Naive B cell (primary cell): Measurements from ENCODE around the gene ZFR. TPM values are rescaled to one million over a fixed set of nuclear protein-coding genes. Genes with fewer than 3 reads are reported as not detected.
A peak's percentile ranks its signal among the peaks of the same experiment; 100 is the strongest.

ENCODE experiments used
- ATAC-seq, 2 donors: fragments of 150-1000 bp; cut with Tn5 transposase; 2 replicates each; pipeline ENCODE4 v1.10.0; 2021; ENCODE audit warnings: low read depth in 2 of 2, mild to moderate bottlenecking in 2 of 2, moderate library complexity in 2 of 2
- DNase-seq: peaks from one replicate; pipeline ENCODE4 v3.0.0; 2022
- H3K27ac Mint-ChIP-seq, 6 donors: one replicate each; pipeline ENCODE4 v1.8.0; 2020 to 2022; ENCODE audit warnings: mild to moderate bottlenecking in 6 of 6, mixed read lengths in 6 of 6, moderate library complexity in 5 of 6, inconsistent platforms in 2 of 6
- H3K27me3 Mint-ChIP-seq, 3 donors: one replicate each; pipeline ENCODE4 v1.8.0; 2021 to 2022; ENCODE audit warnings: mixed read lengths in 3 of 3, mild to moderate bottlenecking in 1 of 3
- H3K36me3 Mint-ChIP-seq, 2 donors: one replicate each; pipeline ENCODE4 v1.8.0; 2020 to 2022; ENCODE audit warnings: mixed read lengths in 2 of 2, inconsistent platforms in 1 of 2, mild to moderate bottlenecking in 1 of 2
- H3K4me1 Mint-ChIP-seq, 3 donors: one replicate each; pipeline ENCODE4 v1.8.0; 2020 to 2022; ENCODE audit warnings: mixed read lengths in 3 of 3, inconsistent platforms in 1 of 3, mild to moderate bottlenecking in 1 of 3, moderate library complexity in 1 of 3
- H3K4me3 Mint-ChIP-seq, 8 donors: one replicate each; pipeline ENCODE4 v1.8.0; 2020 to 2022; ENCODE audit warnings: mild to moderate bottlenecking in 8 of 8, mixed read lengths in 8 of 8, moderate library complexity in 8 of 8, inconsistent platforms in 2 of 8
- H3K9me3 Mint-ChIP-seq, 7 donors: one replicate each; pipeline ENCODE4 v1.8.0; 2020 to 2022; ENCODE audit warnings: mixed read lengths in 7 of 7, mild to moderate bottlenecking in 5 of 7, inconsistent platforms in 2 of 7, moderate library complexity in 1 of 7
- polyA plus RNA-seq, 6 donors: library from polyadenylated mRNA; unstranded; fragments of 300-500 nt; fragmentation: Illumina TruSeq; gene quantifications; one replicate each; pipeline ENCODE4 v1.2.3, GENCODE V29; 2021; ENCODE audit warnings: low read depth in 6 of 6

Gene ZFR
- 100 to 1,000 TPM in 4 of 6 donors, 10 to 100 TPM in 2; 95.4 to 125 (median 107) TPM for polyA plus RNA-seq

DNA sequence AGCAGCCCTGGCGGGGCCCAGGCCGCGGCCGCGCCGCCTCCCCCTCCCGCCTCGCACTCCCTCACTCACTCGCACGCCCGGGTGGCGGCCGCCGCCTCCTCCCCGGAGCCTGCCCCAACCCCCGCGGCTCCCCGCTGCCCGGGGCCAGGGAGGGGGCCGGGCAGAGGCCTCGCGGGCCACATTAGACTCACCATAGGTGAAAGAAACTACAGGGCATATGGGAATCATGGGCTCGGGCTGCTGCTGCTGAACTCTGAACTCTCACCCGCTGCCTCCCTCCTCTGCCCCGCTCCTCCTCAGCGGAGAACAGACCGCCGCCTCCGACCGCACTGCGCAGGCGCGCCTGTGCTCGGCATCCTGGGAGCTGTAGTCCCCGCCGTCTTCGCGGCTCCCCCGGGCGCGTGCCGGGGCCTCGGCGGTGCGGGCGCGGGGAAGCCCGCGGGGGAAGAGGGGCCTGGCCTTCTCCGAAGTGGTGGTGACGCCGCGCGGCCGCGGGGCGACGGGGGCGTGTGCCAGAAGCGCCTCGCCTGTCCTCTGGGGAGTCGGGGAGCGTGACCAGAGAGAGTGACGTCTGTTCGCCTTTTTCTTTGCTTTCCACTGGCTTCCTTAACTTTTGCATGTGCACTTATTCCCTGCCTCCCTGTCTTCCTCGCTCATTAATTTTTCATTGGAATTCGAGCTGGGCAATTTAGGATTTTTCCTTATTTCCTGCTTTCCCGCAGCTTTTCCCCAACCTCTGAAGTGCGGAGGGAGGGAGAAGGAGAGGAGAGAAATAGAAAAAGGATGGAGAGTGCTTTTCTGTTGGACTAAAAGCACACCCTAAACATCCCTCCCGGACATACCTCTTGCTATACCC lies at the start of gene ZFR:
TSS of gene ZFR (minus strand) at position 310 of the 856 bp plus-strand sequence. CDS start at position 228, 82 bp downstream.
- Mint-ChIP-seq H3K4me1 (peaks cover 39 to 63% (median 52%) of the 10 kb centered on the region in 3 donors), H3K9me3 (peaks cover 0 to 4% (median 0%) of the 10 kb centered on the region in 7 donors), H3K27me3 (no peaks in the 10 kb centered on the region), H3K4me3 (peak within 1 kb of the TSS; percentile 86 to 96 (median 93)), H3K36me3 (no peaks in the 10 kb centered on the region), H3K27ac (peak within 1 kb of the TSS; percentile 91 to 96 (median 94))
- DNase-seq (peak; percentile 90), ATAC-seq (peak; percentile 78 to 80)

DNA sequence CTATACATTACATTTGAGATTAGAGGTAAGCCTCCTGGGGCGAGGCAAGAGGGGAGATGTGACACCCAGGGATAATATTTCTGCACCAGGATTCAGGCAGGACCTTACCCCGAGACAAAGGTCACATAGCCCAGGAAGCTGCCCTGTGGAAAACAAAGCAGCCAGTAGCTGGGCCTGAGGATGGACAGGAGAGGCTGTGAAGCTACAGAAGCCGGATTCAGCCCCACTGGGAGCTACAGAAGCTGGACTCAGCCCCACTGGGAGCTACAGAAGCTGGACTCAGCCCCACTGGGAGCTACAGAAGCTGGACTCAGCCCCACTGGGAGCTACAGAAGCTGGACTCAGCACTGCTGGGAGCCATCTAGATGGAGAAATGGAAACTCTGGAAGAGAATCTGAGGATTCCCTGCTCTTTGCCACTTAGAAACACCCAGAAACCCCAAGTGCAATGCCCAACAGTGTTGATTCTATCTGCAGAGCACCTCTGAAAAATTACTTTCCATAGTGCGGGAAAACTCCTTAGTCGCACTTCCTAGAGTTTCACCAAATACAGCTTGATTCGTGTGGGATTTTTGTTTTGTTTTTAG lies 46.5 kb upstream of the ZFR start:
- no peaks in the 10 kb centered on the region for H3K9me3 Mint-ChIP-seq
- H3K27ac Mint-ChIP-seq, result no peak overlapping the region
- H3K4me1 Mint-ChIP-seq, result peaks cover 0 to 8% (median 5%) of the 10 kb centered on the region in 3 donors
- H3K27me3 Mint-ChIP-seq, result peaks cover 0 to 13% (median 5%) of the 10 kb centered on the region in 3 donors
- no peaks in the 10 kb centered on the region for H3K36me3 Mint-ChIP-seq
- no peak for ATAC-seq
- no peak overlapping the region for H3K4me3 Mint-ChIP-seq
- DNase-seq, result no peak

DNA sequence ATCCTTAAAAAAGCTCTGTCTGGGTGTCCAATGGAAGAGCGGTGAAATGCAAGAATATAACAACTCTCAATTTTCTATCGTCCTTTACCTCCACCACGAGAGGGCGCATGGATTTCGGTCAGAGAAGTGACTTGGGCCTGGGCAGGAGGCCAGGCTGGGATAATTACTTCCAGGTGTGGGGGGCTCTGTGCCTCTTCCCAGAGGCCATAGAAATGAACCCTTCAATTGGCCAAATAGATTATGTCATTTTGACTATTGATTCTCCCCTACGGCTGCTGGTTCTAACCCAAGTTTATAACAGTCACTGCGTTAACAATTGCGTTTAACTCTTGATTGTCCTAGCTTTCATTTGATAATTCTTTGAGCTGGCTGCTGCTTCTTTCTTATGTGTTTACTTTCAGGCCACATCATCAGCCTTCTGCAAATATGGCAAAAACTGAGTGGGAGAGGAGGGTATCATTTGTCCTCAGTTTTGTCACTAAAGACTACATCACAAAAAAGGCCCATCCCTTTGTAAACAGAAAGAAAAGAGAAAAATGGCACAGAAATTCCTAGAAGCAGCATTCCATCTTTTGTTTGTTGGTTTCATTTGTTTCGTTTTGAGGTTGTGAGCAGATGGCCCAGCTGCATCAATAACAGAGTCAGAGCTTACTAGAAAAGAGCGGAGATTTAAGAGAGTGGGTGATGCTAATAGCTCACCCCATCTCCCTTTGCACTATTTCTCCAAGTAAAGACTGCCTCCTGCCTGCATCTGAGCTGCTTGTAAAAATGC lies 45.4 kb upstream of the ZFR start:
- Mint-ChIP-seq H3K36me3 (no peaks in the 10 kb centered on the region), H3K27ac (no peak overlapping the region), H3K4me3 (no peak overlapping the region), H3K27me3 (peaks cover 0 to 13% (median 5%) of the 10 kb centered on the region in 3 donors), H3K4me1 (peaks cover 0 to 8% (median 5%) of the 10 kb centered on the region in 3 donors), H3K9me3 (no peaks in the 10 kb centered on the region)
- peak; percentile 50 to 79 for ATAC-seq
- peak; percentile 60 for DNase-seq

DNA sequence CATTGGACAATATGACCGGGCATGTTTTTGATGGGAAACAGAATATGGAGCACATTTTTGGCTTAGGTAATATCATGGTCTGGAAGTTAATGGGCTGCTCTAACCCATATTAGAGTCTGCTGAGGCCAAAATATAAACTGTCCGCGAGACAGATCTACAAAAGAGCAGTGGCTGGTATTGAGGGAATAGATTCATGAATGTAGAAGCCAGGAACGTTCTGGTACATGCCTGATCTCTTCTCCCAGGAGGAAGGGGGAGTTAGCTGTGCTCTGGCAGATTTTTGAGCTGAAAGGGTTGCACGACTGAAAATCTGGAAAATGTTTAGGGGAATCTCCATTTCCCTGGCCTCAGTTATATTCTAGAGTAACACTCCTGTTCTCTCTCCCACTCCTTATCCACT lies 42.9 kb upstream of the ZFR start:
- Mint-ChIP-seq H3K9me3 (no peaks in the 10 kb centered on the region), H3K27ac (no peak overlapping the region)
- no peak for ATAC-seq

DNA sequence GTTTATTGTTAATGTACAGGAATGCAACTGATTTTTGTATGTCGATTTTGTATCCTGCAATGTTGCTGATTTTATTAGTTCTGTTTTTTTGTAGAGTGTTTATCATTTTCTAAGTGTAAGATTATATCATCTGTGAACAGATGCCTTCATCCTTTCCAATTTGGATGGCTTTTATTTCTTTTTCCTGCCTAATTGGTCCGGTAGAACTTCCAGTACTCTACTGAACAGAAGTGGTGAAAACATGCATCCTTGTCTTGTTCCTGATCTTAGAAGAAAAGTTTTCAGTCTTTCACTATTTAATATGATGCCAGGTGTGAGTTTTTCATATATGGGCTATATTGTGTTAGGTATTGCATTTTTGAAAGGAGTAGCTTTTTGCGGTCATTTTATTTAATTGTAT lies 42.5 kb upstream of the ZFR start:
- DNase-seq (no peak), ATAC-seq (no peak)
- Mint-ChIP-seq H3K9me3 (no peaks in the 10 kb centered on the region), H3K4me3 (no peak overlapping the region), H3K27ac (no peak overlapping the region), H3K27me3 (peaks cover 0 to 5% (median 4%) of the 10 kb centered on the region in 3 donors), H3K36me3 (no peaks in the 10 kb centered on the region), H3K4me1 (peaks cover 0 to 8% (median 5%) of the 10 kb centered on the region in 3 donors)

More for the DNA sequence above, 42.9 kb upstream of the ZFR start:
- DNase-seq, result no peak
- H3K4me3 Mint-ChIP-seq, result no peak overlapping the region
- H3K4me1 Mint-ChIP-seq, result peaks cover 0 to 8% (median 5%) of the 10 kb centered on the region in 3 donors
- peaks cover 0 to 5% (median 5%) of the 10 kb centered on the region in 3 donors for H3K27me3 Mint-ChIP-seq
- H3K36me3 Mint-ChIP-seq, result no peaks in the 10 kb centered on the region

DNA sequence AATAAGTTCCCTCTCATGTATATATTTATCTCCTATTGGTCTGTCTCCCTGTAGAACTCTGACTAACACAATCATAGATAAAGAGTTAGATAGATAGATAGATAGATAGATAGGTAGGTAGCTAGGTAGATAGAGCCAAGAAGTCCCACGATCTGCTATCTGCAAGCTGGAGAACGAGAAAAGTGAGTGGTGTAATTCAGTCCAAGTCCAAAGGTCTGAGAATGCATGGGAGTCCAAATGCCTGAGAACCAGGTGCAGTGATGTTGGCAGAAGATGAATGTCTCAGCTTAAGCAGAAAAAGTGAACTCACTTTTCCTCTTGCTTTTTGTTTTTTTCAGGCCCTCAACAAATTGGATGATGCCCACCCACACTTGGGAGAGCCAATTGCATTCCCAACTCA lies 37.7 kb upstream of the ZFR start:
- ATAC-seq (no peak), DNase-seq (no peak)
- H3K4me1 Mint-ChIP-seq, result no peaks in the 10 kb centered on the region
- H3K27me3 Mint-ChIP-seq, result no peaks in the 10 kb centered on the region
- no peaks in the 10 kb centered on the region for H3K9me3 Mint-ChIP-seq
- no peaks in the 10 kb centered on the region for H3K36me3 Mint-ChIP-seq
- no peak overlapping the region for H3K27ac Mint-ChIP-seq
- no peak overlapping the region for H3K4me3 Mint-ChIP-seq

DNA sequence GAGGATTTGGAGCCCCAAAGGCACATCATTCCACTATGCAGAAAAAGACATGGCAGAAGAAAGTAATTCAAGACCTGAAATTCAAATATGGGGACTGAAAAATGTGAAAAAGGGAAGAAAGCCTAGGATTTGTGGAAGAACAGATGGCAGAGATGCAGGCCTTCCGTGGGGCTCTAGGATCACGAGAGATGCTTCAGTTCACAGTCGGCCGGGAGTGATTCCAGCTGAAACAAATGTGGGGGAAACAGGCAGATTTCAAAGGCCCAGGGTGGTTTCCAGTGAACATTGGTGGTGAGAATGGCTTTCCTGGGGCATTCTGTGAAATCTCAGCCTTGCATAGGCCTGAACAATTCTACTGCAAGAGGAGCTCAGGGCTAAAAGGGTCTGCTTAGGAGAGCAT lies 34.6 kb upstream of the ZFR start:
- DNase-seq (no peak), ATAC-seq (no peak)
- peaks cover 0 to 3% (median 0%) of the 10 kb centered on the region in 3 donors for H3K27me3 Mint-ChIP-seq
- no peaks in the 10 kb centered on the region for H3K9me3 Mint-ChIP-seq
- H3K4me1 Mint-ChIP-seq, result no peaks in the 10 kb centered on the region
- peak overlapping the region in 1 of 6 donors; percentile 67 for H3K27ac Mint-ChIP-seq
- no peak overlapping the region for H3K4me3 Mint-ChIP-seq
- no peaks in the 10 kb centered on the region for H3K36me3 Mint-ChIP-seq

DNA sequence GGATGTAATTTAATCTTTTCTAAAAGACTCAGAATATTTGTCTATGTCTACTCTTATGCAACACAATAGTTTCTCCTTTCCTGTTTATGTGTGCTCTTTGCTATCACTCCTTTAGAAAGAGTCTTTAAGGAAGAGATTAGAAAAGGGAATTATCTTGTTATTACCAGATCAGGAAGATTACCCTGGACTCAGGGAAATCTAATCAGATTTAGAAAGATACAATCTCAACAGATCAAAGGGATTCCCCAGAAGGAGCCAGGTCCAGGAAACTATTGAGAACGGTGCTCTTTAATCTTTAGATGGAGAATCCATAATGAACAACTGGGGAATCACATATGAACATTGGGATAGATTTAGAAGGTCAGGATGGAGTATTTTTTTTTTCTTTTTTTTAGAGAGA lies 32.4 kb upstream of the ZFR start:
- no peaks in the 10 kb centered on the region for H3K9me3 Mint-ChIP-seq
- H3K36me3 Mint-ChIP-seq, result no peaks in the 10 kb centered on the region
- peaks cover 0 to 7% (median 0%) of the 10 kb centered on the region in 3 donors for H3K27me3 Mint-ChIP-seq
- ATAC-seq (no peak), DNase-seq (no peak)
- H3K4me3 Mint-ChIP-seq, result no peak overlapping the region
- no peak overlapping the region for H3K27ac Mint-ChIP-seq
- H3K4me1 Mint-ChIP-seq, result no peaks in the 10 kb centered on the region

DNA sequence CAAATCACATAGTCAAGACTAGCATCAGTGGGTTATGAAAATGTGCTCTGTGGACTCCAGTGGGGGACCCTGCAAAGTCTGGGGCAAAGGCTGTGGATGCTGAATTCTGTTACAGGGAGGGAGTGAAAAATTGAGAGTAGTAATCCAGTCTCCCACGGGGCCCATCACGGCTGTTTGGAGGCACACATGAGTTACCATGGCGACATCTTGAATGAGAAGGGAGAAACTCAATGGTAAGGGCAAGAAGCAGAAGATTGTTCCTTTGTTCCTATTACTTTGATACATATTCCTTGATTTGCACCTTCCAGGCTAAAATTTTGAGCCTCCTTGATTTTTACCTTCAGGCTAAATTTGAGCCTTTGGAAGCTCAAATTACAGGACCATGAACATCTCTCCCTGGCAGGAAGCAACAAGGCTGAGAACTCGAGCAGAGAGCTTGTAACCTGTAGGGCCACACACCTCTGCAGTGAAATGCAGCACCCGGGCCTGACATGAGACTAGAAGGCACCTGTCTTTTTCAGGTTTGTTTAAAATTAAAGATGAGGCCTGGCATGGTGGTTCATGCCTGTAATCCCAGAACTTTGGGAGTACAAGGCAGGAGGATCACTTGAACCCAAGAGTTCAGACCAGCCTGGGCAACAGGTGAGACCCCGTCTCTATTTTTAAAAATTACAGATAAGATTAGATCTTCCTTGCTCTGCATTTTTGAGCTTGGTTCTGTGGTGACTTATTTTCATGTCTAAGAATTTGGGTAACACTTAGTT lies 31.0 kb upstream of the ZFR start:
- DNase-seq (no peak), ATAC-seq (no peak)
- Mint-ChIP-seq H3K4me1 (no peaks in the 10 kb centered on the region), H3K4me3 (peak overlapping the region in 1 of 8 donors; percentile 48), H3K27ac (no peak overlapping the region), H3K27me3 (peaks cover 0 to 7% (median 0%) of the 10 kb centered on the region in 3 donors), H3K9me3 (no peaks in the 10 kb centered on the region), H3K36me3 (no peaks in the 10 kb centered on the region)

DNA sequence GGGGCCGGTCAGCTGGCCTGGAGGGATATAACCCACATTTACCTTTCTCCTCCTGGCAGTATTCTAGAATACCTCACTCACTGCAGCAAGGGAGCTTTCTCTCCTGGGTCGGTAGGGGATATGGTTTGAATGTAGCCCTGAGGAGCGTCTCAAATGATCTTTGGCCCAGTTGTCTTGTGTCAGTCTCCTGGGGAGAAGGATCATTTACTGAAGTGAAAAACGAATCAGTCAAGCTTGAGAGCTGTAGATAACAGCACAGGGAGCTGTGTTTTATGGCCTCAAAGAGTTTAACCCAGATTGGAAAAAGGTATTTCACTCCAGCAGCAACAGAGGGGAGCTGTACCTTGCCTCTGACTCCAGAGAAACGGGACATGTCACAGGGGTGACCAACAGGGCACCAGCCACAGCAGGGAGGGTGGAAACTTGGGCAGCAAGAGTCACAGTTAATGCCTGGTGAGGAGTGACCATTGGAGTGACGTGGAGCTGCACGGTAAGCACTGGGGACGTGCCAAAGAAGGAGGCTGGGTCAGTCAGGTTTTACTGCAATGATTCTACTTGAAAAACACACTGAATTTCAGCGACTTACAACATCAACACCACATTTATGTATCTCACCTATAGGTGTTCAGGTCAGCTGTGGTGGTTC lies 29.8 kb upstream of the ZFR start:
- no peak for ATAC-seq
- no peak for DNase-seq
- H3K4me3 Mint-ChIP-seq, result peak overlapping the region in 1 of 8 donors; percentile 32
- peaks cover 0 to 7% (median 0%) of the 10 kb centered on the region in 3 donors for H3K27me3 Mint-ChIP-seq
- H3K9me3 Mint-ChIP-seq, result no peaks in the 10 kb centered on the region
- H3K36me3 Mint-ChIP-seq, result no peaks in the 10 kb centered on the region
- H3K27ac Mint-ChIP-seq, result peak overlapping the region in 1 of 6 donors; percentile 79
- no peaks in the 10 kb centered on the region for H3K4me1 Mint-ChIP-seq

DNA sequence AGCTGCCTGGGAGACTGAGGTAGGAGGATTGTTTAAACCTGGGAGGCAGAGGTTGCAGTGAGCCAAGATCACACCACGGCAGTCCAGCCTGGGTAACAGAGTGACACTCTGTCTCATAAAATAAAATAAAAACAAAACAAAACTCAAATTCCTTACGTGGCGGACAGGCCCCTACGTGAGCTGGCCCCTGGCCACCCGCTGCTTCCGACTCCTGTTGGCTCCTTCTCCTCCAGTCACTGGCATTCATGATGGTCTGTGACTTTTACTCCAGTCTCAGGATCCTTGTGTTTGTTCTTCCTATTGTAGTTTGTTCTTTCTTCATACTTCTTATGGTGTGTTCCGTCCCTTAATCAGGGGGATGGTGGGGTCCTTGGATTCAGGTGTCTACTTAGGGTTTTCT lies 28.5 kb upstream of the ZFR start:
- Mint-ChIP-seq H3K27ac (peak overlapping the region in 2 of 6 donors; percentile 4 to 60), H3K27me3 (peaks cover 0 to 7% (median 0%) of the 10 kb centered on the region in 3 donors), H3K4me1 (no peaks in the 10 kb centered on the region), H3K9me3 (no peaks in the 10 kb centered on the region), H3K4me3 (no peak overlapping the region), H3K36me3 (no peaks in the 10 kb centered on the region)
- DNase-seq (no peak), ATAC-seq (no peak)

DNA sequence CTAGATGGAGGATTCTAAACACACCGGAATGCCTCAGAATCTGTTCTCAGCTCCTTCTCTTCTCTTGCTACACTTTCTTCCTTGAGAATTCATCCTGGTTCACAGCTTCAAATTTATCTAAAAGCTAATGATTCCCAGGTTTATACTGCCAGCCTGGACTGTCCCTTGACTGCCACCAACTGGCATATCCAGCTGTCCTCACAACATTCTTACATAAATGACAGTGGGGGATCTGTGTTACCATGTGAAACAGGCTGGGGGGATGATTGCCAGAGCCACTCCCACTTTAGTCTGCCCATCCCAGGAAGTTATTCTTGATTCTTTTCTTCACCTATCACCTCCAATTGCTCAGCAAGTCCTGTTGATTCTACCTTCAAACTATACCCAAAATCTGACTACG lies 27.2 kb upstream of the ZFR start:
- Mint-ChIP-seq H3K27me3 (peaks cover 0 to 7% (median 0%) of the 10 kb centered on the region in 3 donors), H3K9me3 (no peaks in the 10 kb centered on the region), H3K4me1 (no peaks in the 10 kb centered on the region), H3K4me3 (no peak overlapping the region), H3K36me3 (no peaks in the 10 kb centered on the region), H3K27ac (peak overlapping the region in 1 of 6 donors; percentile 4)
- ATAC-seq (no peak), DNase-seq (no peak)
